GM19397 (cell line): ENCODE data around the gene ID2.

Source experiments
- ATAC-seq: cut with Tn5 transposase; IDR thresholded peaks from one replicate; pipeline ENCODE4 v1.9.1; 2021; ENCODE audit warnings: mild to moderate bottlenecking, moderate library complexity; ENCODE audit not compliant: unreplicated experiment

The ID2 gene

DNA sequence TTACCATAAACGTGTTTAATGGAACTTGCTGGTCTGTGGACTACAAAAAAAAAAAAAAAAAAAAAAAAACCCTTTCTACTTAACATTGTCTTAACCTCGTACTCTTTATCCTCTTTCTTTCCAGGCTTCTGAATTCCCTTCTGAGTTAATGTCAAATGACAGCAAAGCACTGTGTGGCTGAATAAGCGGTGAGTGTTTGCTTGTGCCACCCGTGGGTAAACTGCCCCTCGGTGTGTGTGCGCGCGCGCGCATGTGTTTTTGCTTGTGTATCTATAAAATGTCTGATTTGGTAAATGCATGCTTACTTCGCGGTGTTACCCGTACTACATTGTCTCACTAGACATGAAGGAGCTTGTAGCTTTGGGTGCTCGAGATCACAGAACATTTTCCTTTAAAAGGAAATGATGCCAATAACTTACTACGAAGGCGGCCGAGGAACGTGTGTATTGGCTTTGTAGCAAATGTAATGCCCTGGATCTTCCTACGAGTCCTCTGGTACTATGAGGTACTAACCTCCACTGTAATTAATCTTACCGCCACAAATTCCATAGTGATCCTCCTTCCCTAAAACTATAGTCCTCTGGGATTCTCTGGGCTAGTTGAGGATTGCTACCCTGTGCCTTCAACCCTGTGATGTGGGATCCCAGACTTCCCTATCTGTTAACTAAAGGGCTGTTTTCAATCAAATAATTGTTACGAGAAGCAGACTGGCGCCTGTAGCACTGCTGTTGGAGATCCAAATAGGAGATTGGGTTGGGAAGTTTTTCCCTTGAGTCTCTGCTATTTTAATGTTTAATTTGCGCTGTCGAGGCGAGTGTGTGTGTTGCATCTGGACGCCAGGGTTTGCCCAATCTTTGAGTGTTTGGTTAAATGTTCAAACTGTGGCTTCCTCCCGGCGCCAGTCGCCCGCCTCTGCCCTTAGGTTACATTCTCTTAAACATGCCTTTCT is 1.1 kb downstream of the ID2 start:
- no peak for ATAC-seq

DNA sequence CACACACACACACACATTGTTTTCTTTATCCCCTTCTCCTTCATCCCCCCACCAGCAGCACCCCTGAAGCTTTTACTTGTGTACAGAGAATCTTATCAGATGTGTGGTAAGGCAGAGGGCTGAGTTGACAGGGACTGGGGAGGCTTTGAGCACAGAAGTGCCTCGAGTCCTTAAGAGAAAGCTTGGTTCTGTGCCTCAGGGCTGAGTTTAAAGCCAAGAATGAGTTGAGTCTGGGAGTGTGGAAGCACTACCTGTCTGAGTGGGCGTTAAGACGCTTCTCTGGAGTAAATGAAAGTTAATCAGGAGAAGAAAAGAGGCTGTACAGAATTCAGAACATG is 2.7 kb downstream of the ID2 start:
- ATAC-seq, result no peak

DNA sequence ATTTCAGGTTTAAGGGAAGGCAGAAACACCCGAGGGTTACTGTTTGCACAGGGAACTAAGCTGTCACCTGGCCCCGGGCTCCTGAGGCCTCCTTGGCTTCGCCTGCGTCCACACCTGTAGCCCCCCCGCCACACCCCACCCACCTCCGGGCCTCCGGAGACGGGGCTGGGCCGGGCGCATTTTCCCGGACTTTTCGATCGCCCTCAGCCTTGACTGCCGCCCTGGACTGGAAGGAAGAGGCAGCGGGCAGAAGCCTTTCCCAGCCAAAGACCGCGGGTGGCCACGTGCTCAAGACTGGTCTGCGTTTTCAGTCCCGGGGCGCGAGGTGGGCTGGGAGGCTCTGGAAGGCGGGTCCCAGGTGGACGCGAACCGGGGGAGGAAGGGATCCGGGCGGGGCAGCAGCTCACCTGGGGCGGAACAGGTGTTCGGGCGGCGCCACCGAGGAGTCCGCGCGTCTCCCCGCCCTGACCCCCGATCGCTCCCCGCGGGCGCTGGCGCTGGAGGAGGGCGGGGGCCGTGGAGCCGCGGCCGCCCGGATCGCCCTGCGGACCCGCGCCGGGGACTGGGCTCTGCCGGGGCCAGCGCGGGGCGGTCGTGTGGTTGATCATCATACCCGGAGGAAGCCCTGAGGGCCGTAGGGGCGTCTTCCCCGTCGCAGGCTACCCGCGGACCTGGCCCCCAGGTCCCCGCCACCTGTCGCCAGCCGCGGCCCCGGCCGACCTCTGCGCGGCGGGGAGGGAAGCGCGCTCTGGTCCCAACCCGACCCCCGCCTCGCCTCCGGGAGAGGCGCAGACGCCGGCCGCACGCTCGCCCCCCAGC is 3.2 kb downstream of the ID2 start:
- ATAC-seq, result peak; percentile 6

DNA sequence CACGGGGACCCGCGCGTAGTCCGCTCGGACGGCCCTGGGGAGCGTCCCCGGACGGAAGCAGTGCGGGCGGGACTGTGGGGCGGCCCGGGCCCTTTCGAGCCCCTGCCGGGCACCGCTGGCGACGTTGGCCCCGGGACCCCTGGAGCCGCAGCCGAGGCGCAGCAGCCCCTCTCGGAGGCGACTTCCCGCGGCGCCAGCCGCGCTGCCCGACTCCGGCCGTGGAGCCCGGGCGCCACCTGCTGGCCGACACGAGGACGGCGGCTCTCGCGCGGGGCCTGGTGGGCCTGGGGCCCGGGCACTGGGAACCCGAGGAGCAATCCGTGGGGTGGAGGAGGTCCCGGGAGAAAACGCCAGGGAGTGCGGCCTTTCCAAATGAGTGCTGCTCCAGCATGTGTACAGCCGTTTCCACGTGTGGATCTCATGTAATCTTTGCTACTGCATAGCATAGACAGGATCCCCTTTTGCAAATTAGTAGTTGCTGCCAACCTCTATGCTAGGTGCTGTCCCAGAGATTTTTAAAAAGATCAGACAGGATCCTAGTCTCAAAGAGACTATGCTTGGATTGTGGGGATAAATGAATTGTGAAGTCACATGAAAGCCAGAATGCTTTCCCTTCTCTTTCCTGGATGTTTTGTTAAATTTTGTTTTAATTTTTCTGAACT is 4.0 kb downstream of the ID2 start:
- peak; percentile 41 for ATAC-seq

DNA sequence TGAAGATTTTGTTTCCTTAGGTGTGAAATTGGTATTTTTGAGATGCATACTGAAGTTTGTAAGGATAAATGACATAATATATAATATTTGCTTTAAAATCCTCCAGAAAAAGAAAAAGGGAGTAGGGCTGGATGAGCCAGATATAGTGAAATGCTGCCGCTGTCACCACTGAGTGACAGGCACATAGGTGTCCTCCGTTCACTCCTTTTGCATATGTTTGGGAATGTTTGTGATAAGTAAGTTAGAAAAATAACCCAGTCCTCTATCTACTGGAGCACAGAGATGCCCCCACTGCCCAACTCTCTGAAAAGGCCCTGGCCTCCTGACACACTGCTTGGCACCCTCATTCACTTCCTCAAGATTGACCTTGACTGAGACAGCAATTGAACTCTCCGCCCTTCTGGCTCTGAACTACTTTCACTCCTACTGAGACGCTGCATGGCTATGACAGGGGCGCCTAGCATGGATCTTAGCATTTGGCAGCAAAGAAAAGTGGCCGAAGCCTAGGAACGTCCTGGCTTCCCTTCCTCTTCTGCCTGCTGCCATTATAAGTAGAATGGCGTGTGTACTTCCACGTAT is 10.1 kb downstream of the ID2 start:
- ATAC-seq, result no peak

DNA sequence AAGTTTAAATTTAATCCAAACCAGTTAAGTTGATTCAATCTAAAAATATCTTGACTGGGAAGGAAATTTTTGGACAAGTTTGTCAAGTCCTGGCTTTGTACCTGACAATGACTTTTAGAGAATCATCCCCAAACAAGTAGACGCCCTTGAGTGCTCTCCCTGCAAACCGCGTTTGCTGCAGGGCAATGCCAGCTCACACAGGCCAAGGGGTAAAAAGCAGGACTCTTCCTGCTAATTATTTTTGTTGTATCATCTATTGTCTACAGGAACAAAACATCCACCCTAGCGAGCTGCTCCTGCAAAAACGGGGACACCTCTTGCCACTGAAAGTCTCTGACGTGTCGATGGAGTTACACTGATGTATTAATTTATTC is 10.9 kb downstream of the ID2 start:
- no peak for ATAC-seq

DNA sequence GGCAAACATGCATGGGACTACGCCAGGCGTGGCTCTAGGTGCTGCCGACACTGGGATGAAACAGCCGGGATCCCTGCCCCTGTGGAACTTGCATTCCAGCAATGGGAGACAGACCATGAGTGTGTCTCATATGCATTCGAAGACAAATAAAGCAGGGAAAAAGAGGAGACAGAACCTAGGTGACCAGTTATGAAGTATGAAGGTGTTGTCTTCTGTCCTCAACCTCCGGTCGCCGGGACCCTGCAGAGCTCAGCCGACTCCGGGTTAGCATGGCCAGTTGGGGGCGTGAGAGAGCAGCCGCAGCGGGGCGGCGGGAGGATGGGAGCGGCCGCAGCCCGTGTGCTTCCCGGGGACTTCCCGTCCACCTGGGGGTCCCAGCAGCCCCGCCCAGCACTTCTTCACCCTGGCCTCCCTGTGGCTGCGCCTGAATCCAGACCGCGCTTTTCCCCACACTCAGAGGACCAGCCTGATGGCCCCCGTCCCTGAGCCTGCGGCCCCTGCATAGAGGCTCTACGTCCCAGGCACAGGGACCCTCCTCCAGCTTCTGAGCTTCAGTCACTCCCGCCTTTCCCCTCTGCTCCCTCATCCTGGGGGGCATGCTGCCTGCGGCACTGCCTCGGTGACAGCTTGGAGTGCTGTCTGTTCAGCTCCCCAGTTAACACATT is 11.4 kb downstream of the ID2 start:
- no peak for ATAC-seq

DNA sequence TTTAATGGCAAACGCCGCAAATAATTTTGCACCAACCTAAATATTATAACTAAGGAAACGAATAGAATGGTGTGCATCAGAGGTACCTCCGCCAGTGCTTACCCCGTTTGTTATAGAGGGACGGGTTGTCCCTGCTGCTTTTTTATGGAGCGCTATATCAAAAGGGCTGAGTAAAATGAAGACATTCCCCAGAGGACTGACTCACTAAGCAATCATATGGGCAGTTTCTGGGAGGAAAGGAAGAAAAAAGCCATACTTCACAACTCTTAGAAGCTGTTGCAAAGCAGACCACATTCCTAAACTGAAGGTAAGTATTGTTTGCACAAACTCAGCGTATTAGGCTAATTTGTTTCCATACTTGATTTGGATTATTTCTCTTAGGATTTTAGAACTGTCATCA is 12.9 kb downstream of the ID2 start:
- ATAC-seq, result no peak

DNA sequence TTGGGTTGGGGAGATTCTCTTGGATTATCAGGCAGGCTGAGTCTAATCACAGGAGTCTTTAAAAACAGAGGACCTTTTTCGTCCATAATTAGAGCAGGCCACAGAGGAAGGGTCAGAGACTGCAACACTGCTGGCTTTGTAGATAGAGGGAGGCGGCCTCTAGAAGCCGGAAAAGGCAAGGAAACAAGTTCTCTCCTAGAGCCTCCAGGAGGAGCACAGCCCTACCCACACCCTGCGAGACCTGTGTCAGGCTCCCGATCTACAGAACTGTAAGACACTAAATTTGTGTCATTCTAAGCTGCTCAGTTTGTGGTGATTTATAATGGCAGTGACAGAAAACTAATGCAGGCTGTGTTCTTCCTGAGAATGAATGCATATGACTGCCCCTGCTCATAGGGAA is 15.3 kb downstream of the ID2 start:
- ATAC-seq, result no peak

DNA sequence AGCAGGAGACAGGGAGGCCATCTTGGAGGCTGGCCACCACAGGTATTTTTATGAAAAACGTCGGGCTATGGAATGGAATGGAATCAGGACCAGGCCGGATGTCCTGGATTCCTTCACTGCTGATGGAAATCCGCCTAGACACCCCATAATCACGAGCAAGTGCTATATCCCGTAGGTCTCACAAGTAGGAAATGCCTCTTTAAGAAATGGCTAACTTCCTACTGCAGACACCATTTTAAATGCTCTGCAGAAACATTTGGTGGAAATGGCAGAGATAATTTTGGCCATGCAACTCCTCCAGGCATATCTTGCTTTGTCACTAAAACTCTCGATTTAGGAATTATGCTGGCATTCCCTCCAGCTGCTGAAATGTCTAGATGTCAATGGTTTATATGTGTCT is 18.0 kb downstream of the ID2 start:
- ATAC-seq, result no peak

DNA sequence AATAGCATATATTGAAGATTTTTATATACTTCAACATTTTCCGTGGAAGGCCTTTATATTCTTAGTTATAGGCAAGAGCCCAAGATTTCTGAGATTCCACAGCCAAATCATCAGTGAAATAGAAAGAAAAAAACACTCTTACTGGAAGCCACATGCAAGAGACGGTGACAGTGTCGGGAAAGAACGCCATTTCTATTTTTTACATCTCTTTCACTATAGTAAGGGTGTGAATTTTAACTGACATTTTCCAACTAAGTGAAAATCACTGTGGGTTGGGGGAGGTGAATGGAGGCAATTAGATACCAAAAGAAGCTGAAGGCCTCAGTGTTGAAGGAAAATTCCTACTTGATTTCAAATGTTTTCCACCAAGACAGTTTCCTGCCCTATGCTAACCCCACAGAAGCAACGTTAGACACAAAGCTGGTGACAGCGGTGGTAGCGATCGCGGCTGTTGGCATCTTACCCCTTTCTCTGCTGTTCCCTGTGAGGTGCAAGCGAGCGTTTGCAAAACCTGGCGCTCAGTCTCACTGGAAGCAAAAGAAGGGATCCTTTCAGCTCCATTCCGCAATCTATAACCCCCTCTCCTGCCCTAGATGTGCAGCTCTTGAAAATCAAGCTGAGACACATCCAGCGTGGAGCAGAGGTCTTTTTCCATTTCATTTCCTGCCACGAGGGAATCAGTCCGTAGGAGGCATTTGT is 20.0 kb downstream of the ID2 start:
- no peak for ATAC-seq

DNA sequence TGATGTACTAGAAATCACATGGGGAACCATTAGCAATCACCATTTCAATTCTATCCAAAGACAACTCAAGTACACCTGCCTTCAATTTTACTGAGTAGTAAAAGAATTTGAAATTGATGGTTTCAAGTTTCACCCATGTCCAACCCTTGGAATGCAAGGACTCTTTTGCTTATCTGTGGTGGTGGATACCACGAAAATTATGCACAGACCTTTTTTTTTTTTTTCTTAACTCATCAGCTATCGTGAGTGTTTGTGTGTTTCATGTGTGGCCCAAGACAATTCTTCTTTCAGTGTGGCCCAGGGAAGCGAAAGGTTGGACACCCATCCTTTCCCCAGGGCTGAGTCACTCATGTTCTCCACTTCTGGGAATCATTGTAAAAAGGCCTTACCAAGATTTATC is 23.1 kb downstream of the ID2 start:
- ATAC-seq, result no peak

DNA sequence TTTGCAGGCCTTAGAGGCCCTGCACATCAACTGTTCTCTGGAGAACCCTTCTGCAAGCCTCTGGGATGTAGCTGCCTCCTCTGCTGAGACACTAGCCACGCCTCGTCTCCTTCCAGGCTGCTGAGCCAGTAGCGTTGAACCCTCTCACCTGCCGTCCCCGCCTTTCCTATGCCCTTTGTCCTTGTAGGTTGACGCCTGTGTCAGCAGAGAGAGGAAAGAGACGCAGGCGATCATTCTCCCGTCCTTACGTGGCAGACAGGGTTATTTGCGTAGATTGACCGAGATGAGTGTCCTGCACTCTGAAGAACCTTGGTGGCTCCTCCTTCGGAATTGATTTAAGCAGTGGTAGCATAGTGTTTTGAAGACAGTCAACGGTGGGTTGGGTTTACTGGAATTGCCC is 27.8 kb downstream of the ID2 start:
- no peak for ATAC-seq

DNA sequence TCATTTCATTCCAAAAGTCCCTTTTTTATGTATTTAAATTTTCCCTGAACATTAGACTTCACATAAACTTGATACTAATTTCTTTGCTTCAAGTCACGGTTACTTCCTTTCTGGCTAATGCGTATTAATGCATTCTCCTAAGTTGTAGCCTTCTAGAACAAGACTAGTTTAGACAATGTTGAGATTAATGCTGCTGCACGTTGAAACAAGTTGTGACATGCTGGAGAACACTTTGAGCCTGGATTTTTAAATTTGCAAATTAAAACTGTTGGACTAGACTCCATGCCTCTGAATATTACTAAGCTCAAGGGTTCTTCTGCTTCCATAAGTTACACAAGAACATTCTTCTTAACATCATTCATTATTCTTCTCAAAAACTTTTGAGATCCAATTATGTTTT is 29.1 kb downstream of the ID2 start:
- no peak for ATAC-seq

DNA sequence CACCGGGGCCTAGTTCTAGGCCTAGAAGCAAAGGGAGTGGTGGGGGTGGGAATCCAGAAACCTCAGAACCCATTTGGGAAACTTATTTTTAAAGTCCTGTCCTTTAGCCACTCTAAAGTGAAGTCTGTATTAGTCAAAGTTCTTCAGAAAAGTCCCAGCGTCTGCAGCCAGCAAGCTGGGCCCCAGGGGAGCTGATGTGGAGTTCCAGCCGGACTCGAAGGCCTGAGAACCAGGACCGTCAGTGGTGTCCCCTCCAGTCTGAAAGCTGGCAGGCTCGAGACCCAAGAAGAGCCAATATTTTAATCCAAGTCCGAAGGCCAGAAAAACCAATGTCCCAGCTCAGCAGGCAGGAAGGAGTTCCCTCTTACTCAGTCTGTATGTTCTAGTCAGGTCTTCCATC is 32.4 kb downstream of the ID2 start:
- no peak for ATAC-seq

DNA sequence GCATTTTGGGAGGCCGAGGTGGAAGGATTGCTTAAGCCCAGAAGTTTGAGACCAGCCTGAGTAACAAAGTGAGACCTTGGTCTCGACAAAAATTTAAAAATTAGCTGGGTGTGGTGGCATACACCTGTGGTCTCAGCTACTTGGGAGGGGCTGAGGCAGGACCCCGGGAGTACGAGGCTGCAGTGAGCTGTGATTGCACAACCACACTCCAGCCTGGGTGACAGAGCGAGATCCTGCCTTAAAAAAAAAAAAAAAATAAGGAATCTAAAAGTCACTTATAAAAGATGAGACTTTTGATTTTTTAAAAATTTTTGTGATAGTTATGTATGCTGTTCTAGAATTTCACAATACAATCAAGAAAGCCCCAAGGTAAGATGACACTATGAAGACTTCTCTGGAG is 33.1 kb downstream of the ID2 start:
- ATAC-seq, result no peak

DNA sequence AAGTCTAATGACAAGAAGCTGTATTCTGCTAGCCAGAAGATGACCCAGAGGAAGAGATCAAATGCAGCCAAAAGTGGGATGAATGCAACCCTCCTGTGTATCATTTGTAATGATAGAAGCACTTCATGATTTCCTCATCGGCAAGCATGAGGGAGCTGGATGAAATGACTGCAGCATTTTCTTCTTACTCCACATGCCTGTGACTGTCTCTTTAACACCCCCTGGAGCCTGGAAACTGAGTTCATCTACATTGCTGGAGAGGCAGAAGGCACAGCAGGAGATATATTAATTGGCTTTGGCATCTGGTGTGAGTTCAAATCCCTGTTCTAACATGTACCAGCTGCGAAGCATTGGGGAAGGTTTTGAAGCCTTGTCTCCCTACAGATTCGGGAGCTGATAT is 37.7 kb downstream of the ID2 start:
- ATAC-seq, result no peak

DNA sequence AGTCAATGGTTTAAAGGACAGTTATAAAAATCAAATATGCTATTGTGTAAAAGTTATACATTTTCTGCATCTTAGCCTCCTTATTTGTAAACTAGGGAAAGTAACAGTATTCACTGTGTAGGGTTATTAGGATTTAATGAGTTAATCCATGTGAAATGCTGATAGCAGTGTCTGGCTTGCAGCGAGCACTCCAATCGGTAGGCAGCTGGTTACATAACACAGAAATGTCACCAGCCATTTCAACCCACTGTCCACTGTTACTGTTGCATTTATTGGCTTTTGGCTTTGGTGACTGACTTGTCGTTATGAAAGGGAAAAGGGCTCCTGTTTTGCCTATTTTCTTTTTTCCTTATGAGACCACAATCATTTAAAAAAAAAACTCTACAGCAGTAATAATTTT is 38.9 kb downstream of the ID2 start:
- no peak for ATAC-seq

DNA sequence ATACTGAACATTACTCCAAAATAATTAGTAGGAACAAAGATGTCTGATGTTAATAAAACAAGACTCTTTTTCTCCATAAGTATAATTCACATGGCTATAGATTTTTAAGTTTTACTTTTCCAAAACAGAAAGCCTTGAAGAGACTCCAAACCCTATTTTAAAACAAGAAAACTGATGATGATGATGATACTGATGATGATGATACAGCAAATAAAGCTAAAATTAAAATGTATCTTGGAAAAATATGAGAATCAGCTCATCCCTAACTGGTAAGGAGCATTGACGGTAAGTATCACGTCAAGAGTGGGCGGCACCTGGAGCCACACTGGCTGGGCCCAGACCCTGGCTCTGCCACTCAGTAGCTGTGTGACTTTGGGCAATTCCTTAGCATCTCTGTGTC is 39.6 kb downstream of the ID2 start:
- no peak for ATAC-seq

DNA sequence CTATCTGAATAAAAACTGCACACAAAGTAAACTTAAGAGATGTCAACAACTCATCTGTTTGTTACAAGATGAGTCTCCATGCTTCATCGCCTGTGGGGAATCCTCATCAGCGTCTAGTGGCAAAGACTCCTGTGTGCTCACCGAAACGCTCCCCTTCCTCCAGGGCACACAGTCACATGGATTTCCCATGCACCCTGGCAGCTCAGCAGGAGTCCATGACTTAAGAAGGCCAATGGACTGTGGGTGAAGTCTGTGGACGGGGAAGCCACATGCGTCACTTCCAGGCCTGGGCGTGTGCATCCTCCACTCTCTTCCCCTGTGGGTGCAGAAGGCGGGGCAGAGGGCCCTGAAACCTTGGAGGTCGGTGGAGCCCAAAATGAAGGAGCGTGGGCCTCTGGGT is 41.1 kb downstream of the ID2 start:
- no peak for ATAC-seq
